Liver (tissue), 9 donors: ENCODE data around the gene RBBP4. TPM values are rescaled to one million over a fixed set of nuclear protein-coding genes. Genes with fewer than 3 reads are reported as not detected.

ENCODE experiments used
- DNase-seq: peaks from one replicate; pipeline ENCODE4 v3.0.0-alpha.2; 2017; ENCODE audit warnings: low spot score
- H3K27ac ChIP-seq, 2 donors: one replicate each; pipeline ENCODE4 v1.7.0; 2013; ENCODE audit warnings: inconsistent platforms in 2 of 2, low read length in 2 of 2, control low read depth in 1 of 2, low read depth in 1 of 2, mild to moderate bottlenecking in 1 of 2
- H3K27me3 ChIP-seq, 4 donors: one replicate each; pipeline versions ENCODE4 v1.6.1 to v1.7.0; 2013; ENCODE audit warnings: low read length in 3 of 4, inconsistent platforms in 1 of 4, mild to moderate bottlenecking in 1 of 4, moderate library complexity in 1 of 4; ENCODE audit not compliant: control insufficient read depth in 4 of 4, insufficient read depth in 4 of 4
- H3K36me3 ChIP-seq, 4 donors: one replicate each; pipeline versions ENCODE4 v1.6.1 to v1.7.0; 2013; ENCODE audit warnings: low read length in 3 of 4, mild to moderate bottlenecking in 3 of 4, low read depth in 1 of 4, moderate library complexity in 1 of 4; ENCODE audit not compliant: control insufficient read depth in 4 of 4, insufficient read depth in 3 of 4
- H3K4me1 ChIP-seq, 4 donors: one replicate each; pipeline versions ENCODE4 v1.6.1 to v1.7.0; 2013; ENCODE audit warnings: low read length in 3 of 4, mild to moderate bottlenecking in 3 of 4, moderate library complexity in 1 of 4; ENCODE audit not compliant: control insufficient read depth in 4 of 4, insufficient read depth in 4 of 4
- H3K4me3 ChIP-seq, 3 donors: one replicate each; pipeline versions ENCODE4 v1.6.1 to v1.7.0; 2013; ENCODE audit warnings: low read length in 3 of 3, control low read depth in 1 of 3, low read depth in 1 of 3, mild to moderate bottlenecking in 1 of 3
- H3K9ac ChIP-seq, 2 donors: one replicate each; pipeline ENCODE4 v1.7.0; 2013; ENCODE audit warnings: low read length in 2 of 2, mild to moderate bottlenecking in 2 of 2, moderate library complexity in 2 of 2, control low read depth in 1 of 2, low read depth in 1 of 2
- H3K9me3 ChIP-seq, 4 donors: one replicate each; pipeline versions ENCODE4 v1.6.1 to v1.7.0; 2013; ENCODE audit warnings: low read length in 3 of 4; ENCODE audit not compliant: control insufficient read depth in 4 of 4
- EGR1 ChIP-seq, 2 donors: IDR thresholded peaks; 2 replicates each; pipeline ENCODE4 v1.6.1; 2016 to 2018; ENCODE audit warnings: antibody characterized with exemption in 2 of 2, low read depth in 2 of 2
- FOXA2 ChIP-seq: IDR thresholded peaks from 2 replicates; pipeline ENCODE4 v1.6.1; 2016; ENCODE audit warnings: antibody characterized with exemption
- HNF4G ChIP-seq: IDR thresholded peaks from 2 replicates; pipeline ENCODE4 v1.6.1; 2016; ENCODE audit warnings: antibody characterized with exemption
- RXRA ChIP-seq, 2 donors: IDR thresholded peaks; 2 replicates each; pipeline ENCODE4 v1.6.1; 2017 to 2018; ENCODE audit warnings: antibody characterized with exemption in 2 of 2, mild to moderate bottlenecking in 1 of 2
- SP1 ChIP-seq: IDR thresholded peaks from 2 replicates; pipeline ENCODE4 v1.6.1; 2018; ENCODE audit warnings: antibody characterized with exemption, mild to moderate bottlenecking
- TAF1 ChIP-seq: conservative IDR thresholded peaks from 2 replicates; pipeline ENCODE4 v1.6.1; 2016; ENCODE audit warnings: antibody characterized with exemption, mild to moderate bottlenecking
- YY1 ChIP-seq: IDR thresholded peaks from 2 replicates; pipeline ENCODE4 v1.6.1; 2016; ENCODE audit warnings: antibody characterized with exemption, mild to moderate bottlenecking
- ZBTB33 ChIP-seq: IDR thresholded peaks from 2 replicates; pipeline ENCODE4 v1.6.1; 2016; ENCODE audit warnings: antibody characterized with exemption
- WGBS: extraction: QIAGEN DNeasy Blood & Tissue Kit; methylation state at CpG from one replicate; pipeline ENCODE4 v1.1.7; 2013; 5-methylcytosine and 5-hydroxymethylcytosine counted together
- polyA plus RNA-seq, 2 donors: library from polyadenylated mRNA; stranded (reverse) in 1 of 2; unstranded in 1 of 2; fragments of 200-250 nt in 1 of 2; fragments of >200 nt in 1 of 2; fragmentation: Nextera tagmentation in 1 of 2; extraction: Ambion mirVana in 1 of 2; gene quantifications; one replicate each; pipeline versions ENCODE4 v1.2.1 to v1.2.3, GENCODE V29; 2013 to 2015
- total RNA-seq, 2 donors: library from RNA; depleted of rRNA; stranded (reverse); fragments of >200 nt; gene quantifications; one replicate each; pipeline ENCODE4 v1.2.3, GENCODE V29; 2014
- TF ChIP-seq, protein P1 (sequence below): IDR thresholded peaks from 2 replicates; pipeline ENCODE4 v1.6.1; 2016; ENCODE audit warnings: antibody characterized with exemption, mild to moderate bottlenecking
- donor health status: healthy.
- donor health status: healthy.
- donor health status: healthy.
- donor health status: healthy.
- donor health status: healthy.

The RBBP4 gene
- total and polyA plus RNA-seq, 4 donors, result 35.3 to 93.1 (median 49.0) TPM

- no peaks in the 10 kb centered on the region for H3K27me3 ChIP-seq
- TF ChIP-seq, protein P1, sequence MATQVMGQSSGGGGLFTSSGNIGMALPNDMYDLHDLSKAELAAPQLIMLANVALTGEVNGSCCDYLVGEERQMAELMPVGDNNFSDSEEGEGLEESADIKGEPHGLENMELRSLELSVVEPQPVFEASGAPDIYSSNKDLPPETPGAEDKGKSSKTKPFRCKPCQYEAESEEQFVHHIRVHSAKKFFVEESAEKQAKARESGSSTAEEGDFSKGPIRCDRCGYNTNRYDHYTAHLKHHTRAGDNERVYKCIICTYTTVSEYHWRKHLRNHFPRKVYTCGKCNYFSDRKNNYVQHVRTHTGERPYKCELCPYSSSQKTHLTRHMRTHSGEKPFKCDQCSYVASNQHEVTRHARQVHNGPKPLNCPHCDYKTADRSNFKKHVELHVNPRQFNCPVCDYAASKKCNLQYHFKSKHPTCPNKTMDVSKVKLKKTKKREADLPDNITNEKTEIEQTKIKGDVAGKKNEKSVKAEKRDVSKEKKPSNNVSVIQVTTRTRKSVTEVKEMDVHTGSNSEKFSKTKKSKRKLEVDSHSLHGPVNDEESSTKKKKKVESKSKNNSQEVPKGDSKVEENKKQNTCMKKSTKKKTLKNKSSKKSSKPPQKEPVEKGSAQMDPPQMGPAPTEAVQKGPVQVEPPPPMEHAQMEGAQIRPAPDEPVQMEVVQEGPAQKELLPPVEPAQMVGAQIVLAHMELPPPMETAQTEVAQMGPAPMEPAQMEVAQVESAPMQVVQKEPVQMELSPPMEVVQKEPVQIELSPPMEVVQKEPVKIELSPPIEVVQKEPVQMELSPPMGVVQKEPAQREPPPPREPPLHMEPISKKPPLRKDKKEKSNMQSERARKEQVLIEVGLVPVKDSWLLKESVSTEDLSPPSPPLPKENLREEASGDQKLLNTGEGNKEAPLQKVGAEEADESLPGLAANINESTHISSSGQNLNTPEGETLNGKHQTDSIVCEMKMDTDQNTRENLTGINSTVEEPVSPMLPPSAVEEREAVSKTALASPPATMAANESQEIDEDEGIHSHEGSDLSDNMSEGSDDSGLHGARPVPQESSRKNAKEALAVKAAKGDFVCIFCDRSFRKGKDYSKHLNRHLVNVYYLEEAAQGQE, result no peak
- TF ChIP-seq YY1 (no peak), TAF1 (no peak), RXRA (IDR thresholded peaks at IDR 0.05) (no peak)
- no peak overlapping the region for H3K27ac ChIP-seq
- H3K36me3 ChIP-seq, result peaks cover 0 to 2% (median 0%) of the 10 kb centered on the region in 4 donors
- 96% methylated on average over 17 of the region's 17 CpGs for WGBS
- no peak overlapping the region for H3K9ac ChIP-seq
- no peak overlapping the region for H3K4me3 ChIP-seq
- no peak for DNase-seq
- no peaks in the 10 kb centered on the region for H3K4me1 ChIP-seq
- H3K9me3 ChIP-seq, result no peaks in the 10 kb centered on the region
Observed at GRCh38 chr1:32605711-32606424, 45.1 kb upstream of the RBBP4 start.

- H3K9ac ChIP-seq, result no peak overlapping the region
- H3K36me3 ChIP-seq, result peaks cover 0 to 2% (median 0%) of the 10 kb centered on the region in 4 donors
- no peak overlapping the region for H3K27ac ChIP-seq
- no peaks in the 10 kb centered on the region for H3K4me1 ChIP-seq
- 93% methylated on average over 11 of the region's 11 CpGs for WGBS
- H3K27me3 ChIP-seq, result no peaks in the 10 kb centered on the region
- no peaks in the 10 kb centered on the region for H3K9me3 ChIP-seq
- no peak for DNase-seq
- no peak overlapping the region for H3K4me3 ChIP-seq
- TF ChIP-seq HNF4G (no peak), FOXA2 (no peak), YY1 (no peak), EGR1 (IDR thresholded peaks at IDR 0.05; ENCODE audit: low read depth in 2 of 2) (no peak), SP1 (no peak), ZBTB33 (no peak)
- TF ChIP-seq, protein P1, result no peak
Observed at GRCh38 chr1:32606565-32607371, 44.2 kb upstream of the RBBP4 start.
